Subcutaneous adipose tissue (tissue), 4 donors: ENCODE measurements around the gene NR6A1. TPM values are rescaled to one million over a fixed set of nuclear protein-coding genes. Genes with fewer than 3 reads are reported as not detected.

ENCODE experiments used
- total RNA-seq, 4 donors: library from RNA; depleted of rRNA; stranded (reverse); fragments of >200 nt; gene quantifications; one replicate each; pipeline ENCODE4 v1.1.0, GENCODE V29; 2016
- TF ChIP-seq, protein P1 (sequence below): fragments of 450-650 bp; IDR thresholded peaks from one replicate; pipeline ENCODE4 v1.5.1; 2016; ENCODE audit warnings: low read depth, mild to moderate bottlenecking, control low read depth, antibody characterized with exemption, moderate library complexity

The NR6A1 gene
- total RNA-seq, 4 donors from 2014 or later, result 0.65 to 4.4 (median 1.6) TPM

DNA sequence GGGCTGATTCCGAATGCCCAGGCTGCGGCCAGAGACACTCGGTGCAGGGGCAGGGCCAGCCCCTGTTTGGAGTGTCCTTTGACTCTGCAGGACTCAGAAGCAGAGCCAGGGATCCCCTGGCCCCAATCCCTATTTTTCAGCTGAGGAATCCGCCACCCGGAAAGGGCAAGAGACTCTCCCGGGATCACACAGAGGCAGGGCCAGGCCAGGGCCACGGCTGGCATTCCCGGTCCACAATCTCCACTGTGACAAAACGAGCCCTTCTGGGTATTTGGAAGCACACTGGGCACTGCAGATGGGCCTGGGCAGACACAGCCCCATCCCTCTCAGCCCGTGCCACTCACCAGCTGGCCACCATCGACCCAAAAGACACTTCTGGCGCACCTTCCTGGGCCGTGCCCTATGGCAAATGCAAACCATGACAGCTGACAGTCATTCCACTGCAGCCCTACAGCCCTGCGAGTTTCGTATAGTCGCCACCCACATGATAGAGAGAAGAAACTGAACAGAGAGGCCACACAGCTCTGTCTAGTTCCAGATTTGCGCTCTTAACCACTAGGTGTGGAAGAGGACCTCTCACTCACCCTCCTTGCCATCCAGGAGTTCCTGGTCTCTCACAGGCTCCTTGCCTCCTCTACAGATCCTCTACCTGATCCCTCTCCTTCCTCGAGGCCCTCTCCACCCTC is 277.2 kb downstream of the NR6A1 start:
- TF ChIP-seq, protein P1, sequence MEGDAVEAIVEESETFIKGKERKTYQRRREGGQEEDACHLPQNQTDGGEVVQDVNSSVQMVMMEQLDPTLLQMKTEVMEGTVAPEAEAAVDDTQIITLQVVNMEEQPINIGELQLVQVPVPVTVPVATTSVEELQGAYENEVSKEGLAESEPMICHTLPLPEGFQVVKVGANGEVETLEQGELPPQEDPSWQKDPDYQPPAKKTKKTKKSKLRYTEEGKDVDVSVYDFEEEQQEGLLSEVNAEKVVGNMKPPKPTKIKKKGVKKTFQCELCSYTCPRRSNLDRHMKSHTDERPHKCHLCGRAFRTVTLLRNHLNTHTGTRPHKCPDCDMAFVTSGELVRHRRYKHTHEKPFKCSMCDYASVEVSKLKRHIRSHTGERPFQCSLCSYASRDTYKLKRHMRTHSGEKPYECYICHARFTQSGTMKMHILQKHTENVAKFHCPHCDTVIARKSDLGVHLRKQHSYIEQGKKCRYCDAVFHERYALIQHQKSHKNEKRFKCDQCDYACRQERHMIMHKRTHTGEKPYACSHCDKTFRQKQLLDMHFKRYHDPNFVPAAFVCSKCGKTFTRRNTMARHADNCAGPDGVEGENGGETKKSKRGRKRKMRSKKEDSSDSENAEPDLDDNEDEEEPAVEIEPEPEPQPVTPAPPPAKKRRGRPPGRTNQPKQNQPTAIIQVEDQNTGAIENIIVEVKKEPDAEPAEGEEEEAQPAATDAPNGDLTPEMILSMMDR, result no peak

GRCh38 chr9:124493218-124493617 is 277.9 kb downstream of the NR6A1 start:
- TF ChIP-seq, protein P1, result no peak

- TF ChIP-seq, protein P1, result no peak
Observed at GRCh38 chr9:124492818-124493217, 278.3 kb downstream of the NR6A1 start.

GRCh38 chr9:124491049-124491975 is 279.8 kb downstream of the NR6A1 start:
- TF ChIP-seq, protein P1, result no peak

DNA sequence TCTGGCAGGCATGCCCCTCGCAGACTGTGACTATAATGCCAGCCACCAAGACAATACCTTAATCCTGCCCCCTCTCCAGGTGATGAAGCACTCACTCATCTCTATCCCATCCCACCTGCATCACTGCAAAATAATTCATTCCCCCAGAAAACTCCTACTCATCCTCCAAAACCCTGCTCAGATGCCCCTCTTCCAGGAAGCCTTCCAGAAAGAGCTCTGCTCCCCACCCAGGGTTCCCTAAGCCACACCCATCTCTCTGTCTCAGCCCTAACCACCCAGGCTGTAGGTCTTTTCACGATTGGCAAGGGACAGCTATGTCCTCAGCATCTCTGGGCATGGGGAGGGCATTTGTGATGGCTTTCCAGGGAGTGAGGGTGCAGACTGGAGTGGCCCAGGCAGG is 281.1 kb downstream of the NR6A1 start:
- TF ChIP-seq, protein P1, result no peak

DNA sequence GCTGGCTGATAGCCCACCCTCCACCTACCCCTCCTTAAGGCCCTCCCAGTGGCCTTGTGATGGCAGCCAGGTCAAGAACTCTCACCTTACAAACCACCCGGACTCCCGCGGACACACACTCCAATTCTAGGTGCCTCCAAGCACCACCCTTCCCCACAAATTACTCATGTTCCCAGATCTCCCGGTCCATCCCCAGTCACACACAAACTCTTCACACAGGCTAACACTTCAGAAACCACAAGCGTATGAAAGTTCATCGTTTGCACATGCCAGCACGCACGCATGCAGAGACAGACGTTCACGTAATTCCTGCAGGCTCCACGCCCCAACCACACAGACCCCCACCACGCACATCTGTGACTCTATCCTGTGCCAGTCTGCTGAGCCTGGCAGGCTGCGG is 281.9 kb downstream of the NR6A1 start:
- TF ChIP-seq, protein P1, result no peak

- TF ChIP-seq, protein P1, result no peak
Observed at GRCh38 chr9:124488641-124489210, 282.4 kb downstream of the NR6A1 start.
